ENCODE measurements around the gene COPG1. TPM values are rescaled to one million over a fixed set of nuclear protein-coding genes. Genes with fewer than 3 reads are reported as not detected.

The COPG1 gene
- total and polyA plus RNA-seq, 10 of the 15 experiments (the other 5 are each of a cell fraction or from before 2014, with no cell fraction given): 54.8 to 143 (median 91.2) TPM

- DNase-seq (ENCODE audit: low read depth, low spot score): no peak
- SMC1A ChIA-PET (ENCODE audit: uncharacterized antibody, unreplicated experiment): interaction anchor here (0.8 to 1.2 kb wide), 2 partner anchors 11 to 20 kb away, joined by 3 to 4 read pairs; no protein-coding TSS in a partner anchor
- no peak for FAIRE-seq
- 87% methylated on average over 4 of the region's 4 CpGs for WGBS (ENCODE audit: insufficient coverage, insufficient replicate concordance, low lambda C conversion rate, missing lambda C conversion rate)
- H3K27ac ChIP-seq (ENCODE audit: control insufficient read depth, insufficient read depth): no peak overlapping the region
- ATAC-seq: no peak
- H3K79me2 ChIP-seq (ENCODE audit: control insufficient read depth, insufficient read depth, low read length): no peaks in the 10 kb centered on the region
- POLR2A ChIA-PET: interaction anchor here (0.6 to 1.0 kb wide), 2 partner anchors 25 to 42 kb away, joined by 4 read pairs; partner anchors contain the start of gene COPG1
- RAD21 ChIA-PET (ENCODE audit: unreplicated experiment): no interaction called here
- no peaks in the 10 kb centered on the region for H4K20me1 ChIP-seq (ENCODE audit: control insufficient read depth, insufficient read depth)
- H3K9ac ChIP-seq (ENCODE audit: control insufficient read depth, insufficient read depth, low read length): no peak overlapping the region
- in situ Hi-C loops (cut with MboI) (no loop called here), intact Hi-C loops (cut with micrococcal nuclease; ENCODE audit: unreplicated experiment) (no loop called here)
- H3K4me3 ChIP-seq: no peak overlapping the region
- no peak overlapping the region for H3K4me2 ChIP-seq (ENCODE audit: control insufficient read depth, insufficient read depth)
- H2AFZ ChIP-seq (ENCODE audit: control insufficient read depth, low read depth, low read length): no peak overlapping the region
- H3K36me3 ChIP-seq (ENCODE audit: control insufficient read depth in 2 of 2, insufficient read depth in 2 of 2, low read length in 1 of 2): peaks cover 0 to 14% of the 10 kb centered on the region in 2 experiments; a peak in 2 of 4 replicates
- no peaks in the 10 kb centered on the region for H3K27me3 ChIP-seq (replicated peaks in 1 of 2; ENCODE audit: control insufficient read depth in 2 of 2, insufficient read depth in 2 of 2, low read length in 1 of 2)
- BruUV-seq (replicated peaks): no TSS peak
- no peaks in the 10 kb centered on the region for H3K9me3 ChIP-seq (replicated peaks; ENCODE audit: control insufficient read depth, insufficient read depth, low read length)
- H3K4me1 ChIP-seq (ENCODE audit: control insufficient read depth, insufficient read depth, low read length): no peaks in the 10 kb centered on the region
- CTCF ChIA-PET: interaction anchor here (1.4 to 1.9 kb wide), 2 partner anchors 21 to 25 kb away, joined by 4 to 6 read pairs; no protein-coding TSS in a partner anchor
- TF ChIP-seq, protein P1, sequence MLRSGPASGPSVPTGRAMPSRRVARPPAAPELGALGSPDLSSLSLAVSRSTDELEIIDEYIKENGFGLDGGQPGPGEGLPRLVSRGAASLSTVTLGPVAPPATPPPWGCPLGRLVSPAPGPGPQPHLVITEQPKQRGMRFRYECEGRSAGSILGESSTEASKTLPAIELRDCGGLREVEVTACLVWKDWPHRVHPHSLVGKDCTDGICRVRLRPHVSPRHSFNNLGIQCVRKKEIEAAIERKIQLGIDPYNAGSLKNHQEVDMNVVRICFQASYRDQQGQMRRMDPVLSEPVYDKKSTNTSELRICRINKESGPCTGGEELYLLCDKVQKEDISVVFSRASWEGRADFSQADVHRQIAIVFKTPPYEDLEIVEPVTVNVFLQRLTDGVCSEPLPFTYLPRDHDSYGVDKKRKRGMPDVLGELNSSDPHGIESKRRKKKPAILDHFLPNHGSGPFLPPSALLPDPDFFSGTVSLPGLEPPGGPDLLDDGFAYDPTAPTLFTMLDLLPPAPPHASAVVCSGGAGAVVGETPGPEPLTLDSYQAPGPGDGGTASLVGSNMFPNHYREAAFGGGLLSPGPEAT (IDR thresholded peaks at IDR 0.05; ENCODE audit: low read depth): no peak
- no peak for TF ChIP-seq ATF3 (IDR thresholded peaks at IDR 0.05; ENCODE audit: borderline replicate concordance, extremely low read depth, low read depth, low read length)
- TF ChIP-seq PRDM15 (CRISPR knock-in tag; IDR thresholded peaks at IDR 0.05): no peak
- TF ChIP-seq NFYA (IDR thresholded peaks at IDR 0.05; ENCODE audit: borderline replicate concordance, low read depth, low read length): no peak
- TF ChIP-seq KLF5 (IDR thresholded peaks at IDR 0.05; ENCODE audit: partially characterized antibody): no peak
- no peak for TF ChIP-seq YY1 (IDR thresholded peaks at IDR 0.05; ENCODE audit: low read depth, low read length)
- TF ChIP-seq GABPA (IDR thresholded peaks at IDR 0.05; ENCODE audit: low read depth): no peak
- no peak for TF ChIP-seq KDM1A (IDR thresholded peaks at IDR 0.05; ENCODE audit: borderline replicate concordance)
- TF ChIP-seq CBFB (IDR thresholded peaks at IDR 0.05; ENCODE audit: low read depth): no peak
- TF ChIP-seq JUND (IDR thresholded peaks at IDR 0.05; ENCODE audit: low read depth, low read length): no peak
- no peak for TF ChIP-seq IKZF1 (conservative IDR thresholded peaks at IDR 0.05)
- TF ChIP-seq DPF2 (IDR thresholded peaks at IDR 0.05): no peak
- TF ChIP-seq SUPT20H (IDR thresholded peaks at IDR 0.05; ENCODE audit: borderline replicate concordance, control insufficient read depth, low read depth, low read length): no peak
- TF ChIP-seq ZNF687 (IDR thresholded peaks at IDR 0.05): no peak
These were observed 42.0 kb downstream of the COPG1 start for GRCh38 chr3:129291236-129291886.
